GM18526 (cell line): ENCODE results near the gene SLC24A3.

ENCODE experiments used
- POLR2A ChIP-seq: IDR thresholded peaks from 3 replicates; pipeline ENCODE4 v1.6.1; 2011; ENCODE audit not compliant: insufficient read length; ENCODE audit errors: extremely low read depth

Gene SLC24A3

DNA sequence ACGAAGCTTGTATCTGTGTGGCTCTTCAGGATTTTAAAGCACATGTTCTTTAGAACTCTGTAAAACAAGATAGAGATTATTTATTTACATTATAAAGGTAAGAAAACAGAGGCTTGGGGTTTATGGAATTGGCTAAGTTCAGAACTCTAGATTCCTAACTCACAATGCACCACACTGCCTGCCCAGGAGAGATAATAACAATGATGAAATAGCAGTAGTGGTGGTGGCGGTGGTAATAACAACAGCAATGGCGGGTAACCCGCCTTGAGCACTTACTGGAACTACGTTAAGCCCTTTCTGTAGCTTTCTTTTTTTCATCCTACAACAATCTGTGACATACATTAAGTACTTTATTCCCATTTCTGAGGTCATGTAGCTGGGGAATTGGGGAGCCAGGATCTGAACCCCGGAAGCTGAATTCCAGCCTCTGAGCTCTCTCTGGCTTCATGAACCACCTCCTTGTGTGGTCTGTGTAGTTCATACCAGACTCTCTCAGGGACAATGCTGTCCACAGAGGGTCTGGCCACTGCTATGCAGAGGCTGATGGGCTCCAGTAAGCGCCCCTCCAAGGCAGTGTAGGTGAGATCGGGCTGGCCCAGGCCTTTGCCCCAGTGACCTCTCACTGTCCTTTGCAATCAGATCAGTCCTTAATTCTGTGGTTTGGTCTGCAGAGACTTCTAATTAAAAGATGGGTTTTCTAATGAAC is 260.9 kb downstream of the SLC24A3 start:
- no peak for TF ChIP-seq POLR2A

DNA sequence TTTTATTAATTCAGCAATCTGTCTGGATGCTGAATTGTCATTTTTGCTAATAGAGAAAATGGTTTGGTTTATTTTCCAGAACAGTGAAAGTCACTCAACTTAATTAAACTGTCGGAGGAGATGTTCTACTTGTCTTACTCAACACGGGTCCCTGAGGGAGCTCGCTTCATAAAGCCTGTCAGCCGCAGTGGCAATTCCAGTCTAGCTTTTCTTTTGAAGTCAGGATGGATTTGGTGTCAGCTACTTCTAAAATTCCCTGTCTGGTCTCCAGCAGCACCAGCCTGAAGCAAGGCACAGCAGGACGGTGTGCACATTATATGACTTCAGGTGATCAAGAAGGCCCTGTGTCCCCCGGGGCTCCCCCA is 261.5 kb downstream of the SLC24A3 start:
- no peak for TF ChIP-seq POLR2A

DNA sequence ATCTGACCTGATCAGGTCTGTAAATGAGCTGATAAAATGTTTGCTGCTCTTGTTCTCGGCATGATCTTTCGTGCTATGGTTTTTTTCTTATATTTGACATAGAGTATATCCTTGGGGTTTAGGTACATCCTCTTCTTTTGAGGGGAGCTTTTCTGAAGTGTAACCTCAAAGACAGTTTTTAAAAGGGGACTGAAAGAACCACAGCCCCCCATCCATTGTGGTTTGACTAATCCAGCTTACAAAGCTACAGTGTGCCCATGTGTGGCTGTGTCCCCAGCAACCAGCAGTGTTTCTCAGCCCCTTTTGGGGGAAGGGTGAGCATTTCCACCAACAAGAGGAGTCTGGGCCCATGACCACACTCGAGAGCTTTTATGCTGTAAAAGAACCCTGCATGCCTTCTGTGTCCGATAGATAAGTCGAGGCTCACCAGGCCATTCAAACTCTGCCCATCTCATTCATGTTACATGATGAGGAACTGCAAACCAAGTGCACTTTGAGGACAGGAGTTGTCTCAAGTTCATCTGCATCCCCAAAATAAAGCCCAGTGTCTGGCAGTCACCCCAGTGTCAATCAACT is 266.0 kb downstream of the SLC24A3 start:
- no peak for TF ChIP-seq POLR2A

- TF ChIP-seq POLR2A = no peak
These were observed 270.3 kb downstream of the SLC24A3 start for GRCh38 chr20:19482726-19483125.

- no peak for TF ChIP-seq POLR2A
These were observed 270.9 kb downstream of the SLC24A3 start for GRCh38 chr20:19483309-19483708.

GRCh38 chr20:19486446-19486845 is 274.0 kb downstream of the SLC24A3 start:
- TF ChIP-seq POLR2A = no peak

GRCh38 chr20:19487420-19487819 is 275.0 kb downstream of the SLC24A3 start:
- no peak for TF ChIP-seq POLR2A

- TF ChIP-seq POLR2A = no peak
These were observed 278.8 kb downstream of the SLC24A3 start for GRCh38 chr20:19491241-19491640.

GRCh38 chr20:19492116-19492515 is 279.7 kb downstream of the SLC24A3 start:
- TF ChIP-seq POLR2A = no peak

GRCh38 chr20:19492687-19493336 is 280.4 kb downstream of the SLC24A3 start:
- no peak for TF ChIP-seq POLR2A

GRCh38 chr20:19493794-19494495 is 281.5 kb downstream of the SLC24A3 start:
- TF ChIP-seq POLR2A = no peak

DNA sequence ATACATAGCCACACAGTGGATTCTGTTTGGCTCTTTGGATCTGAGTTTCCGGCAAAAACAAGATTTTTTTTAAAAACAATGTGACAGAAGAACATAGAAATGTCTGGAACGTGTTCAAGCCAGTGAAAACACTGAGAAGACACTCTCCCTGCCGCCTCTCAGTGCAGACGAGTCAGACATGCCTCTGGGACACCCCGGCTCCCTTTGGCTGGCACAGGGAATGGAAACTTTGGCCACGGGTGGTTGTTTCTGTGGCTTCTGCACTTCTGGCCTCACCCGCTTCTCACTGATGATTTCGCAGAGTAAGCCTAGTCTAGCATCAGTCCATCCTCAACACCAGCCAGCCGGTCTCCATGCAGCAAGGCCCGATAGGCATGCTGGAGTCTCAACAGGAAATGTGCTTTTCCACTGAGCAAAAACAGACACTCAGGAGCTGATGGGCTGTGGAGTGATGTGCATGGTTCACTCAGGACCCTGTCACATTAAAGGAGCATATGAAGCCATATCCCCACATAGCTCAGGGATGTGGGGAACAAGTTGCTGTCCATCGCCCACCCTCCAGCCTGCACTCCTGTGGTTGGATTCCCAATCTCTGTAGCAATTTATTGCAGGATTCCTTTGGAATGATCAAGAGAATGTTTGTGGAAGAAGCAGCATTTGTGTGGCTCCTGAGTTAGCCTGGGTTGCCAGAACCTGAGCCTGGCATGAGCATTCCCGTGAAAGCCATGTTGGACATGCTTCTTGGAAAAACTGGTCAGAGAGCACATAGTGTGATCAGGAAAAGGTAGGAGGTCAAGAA is 283.7 kb downstream of the SLC24A3 start:
- no peak for TF ChIP-seq POLR2A

DNA sequence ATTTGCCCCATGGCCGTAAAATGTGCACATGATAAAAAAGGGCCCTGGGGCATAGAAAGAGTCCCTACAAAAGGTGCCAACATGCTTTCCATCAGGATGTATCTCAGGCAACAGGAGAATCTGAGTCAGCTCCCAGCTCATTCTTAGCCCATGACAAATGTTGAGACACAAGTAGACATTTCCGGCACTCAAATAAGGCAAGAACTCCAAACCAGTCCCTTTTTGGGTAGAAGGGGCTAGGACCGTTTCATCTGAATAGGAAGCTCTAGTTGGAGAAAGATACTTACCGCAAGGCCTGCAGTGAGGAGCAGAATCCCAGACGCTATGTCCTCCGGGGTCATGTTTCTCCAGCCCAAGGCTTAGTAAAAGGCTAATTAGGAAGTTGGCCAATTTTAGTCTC is 284.6 kb downstream of the SLC24A3 start:
- no peak for TF ChIP-seq POLR2A

- TF ChIP-seq POLR2A = no peak
These were observed 286.3 kb downstream of the SLC24A3 start for GRCh38 chr20:19498756-19499155.

DNA sequence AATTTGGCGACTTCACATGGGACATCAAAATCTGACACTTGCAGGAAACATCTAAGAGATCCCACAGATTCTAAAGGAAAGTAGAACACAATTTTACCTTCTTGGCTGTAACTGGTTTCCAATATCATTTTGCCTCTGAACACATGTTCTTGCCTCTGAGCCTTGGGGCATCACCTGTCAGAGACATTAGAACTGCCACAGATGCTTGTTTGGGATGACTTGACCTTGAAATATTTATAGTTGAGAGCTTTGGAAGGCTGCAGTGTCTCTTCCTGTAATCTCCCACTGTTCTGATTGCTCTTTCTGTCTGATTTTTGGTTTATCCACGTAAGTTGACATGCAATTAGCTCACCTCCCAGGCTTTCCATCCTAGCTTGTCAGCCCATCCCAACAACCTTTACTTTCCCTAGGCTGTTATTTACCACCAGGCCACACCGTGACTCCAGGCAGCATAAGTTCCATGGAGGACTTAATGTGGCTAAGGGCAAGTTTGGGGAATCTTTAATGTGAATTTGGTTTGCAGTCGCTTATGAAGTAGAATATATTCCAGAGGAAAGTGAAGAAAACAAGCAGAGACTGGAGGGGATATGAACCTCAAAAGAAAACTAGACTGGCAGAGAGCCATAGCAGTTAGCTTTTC is 289.2 kb downstream of the SLC24A3 start:
- no peak for TF ChIP-seq POLR2A
